Gastrocnemius medialis (tissue), 4 donors: ENCODE measurements around the gene GGA1.

Experiments used
- CTCF ChIP-seq, 5 experiments: fragments of 450-650 bp in 3 of 5; fragments of 200-600 bp in 2 of 5; sonication (generic) in 2 of 5; IDR thresholded peaks in 4 of 5; conservative IDR thresholded peaks in 1 of 5; 1 replicate in 4 of 5; 2 replicates in 1 of 5; pipeline ENCODE4 v1.5.1; 2016 to 2019; ENCODE audit warnings: antibody characterized with exemption in 5 of 5, mild to moderate bottlenecking in 3 of 5, moderate library complexity in 3 of 5
- POLR2A ChIP-seq, 2 donors: fragments of 450-650 bp; IDR thresholded peaks; one replicate each; pipeline ENCODE4 v1.6.1; 2017; ENCODE audit warnings: antibody characterized with exemption in 2 of 2, mild to moderate bottlenecking in 2 of 2, moderate library complexity in 2 of 2

DNA sequence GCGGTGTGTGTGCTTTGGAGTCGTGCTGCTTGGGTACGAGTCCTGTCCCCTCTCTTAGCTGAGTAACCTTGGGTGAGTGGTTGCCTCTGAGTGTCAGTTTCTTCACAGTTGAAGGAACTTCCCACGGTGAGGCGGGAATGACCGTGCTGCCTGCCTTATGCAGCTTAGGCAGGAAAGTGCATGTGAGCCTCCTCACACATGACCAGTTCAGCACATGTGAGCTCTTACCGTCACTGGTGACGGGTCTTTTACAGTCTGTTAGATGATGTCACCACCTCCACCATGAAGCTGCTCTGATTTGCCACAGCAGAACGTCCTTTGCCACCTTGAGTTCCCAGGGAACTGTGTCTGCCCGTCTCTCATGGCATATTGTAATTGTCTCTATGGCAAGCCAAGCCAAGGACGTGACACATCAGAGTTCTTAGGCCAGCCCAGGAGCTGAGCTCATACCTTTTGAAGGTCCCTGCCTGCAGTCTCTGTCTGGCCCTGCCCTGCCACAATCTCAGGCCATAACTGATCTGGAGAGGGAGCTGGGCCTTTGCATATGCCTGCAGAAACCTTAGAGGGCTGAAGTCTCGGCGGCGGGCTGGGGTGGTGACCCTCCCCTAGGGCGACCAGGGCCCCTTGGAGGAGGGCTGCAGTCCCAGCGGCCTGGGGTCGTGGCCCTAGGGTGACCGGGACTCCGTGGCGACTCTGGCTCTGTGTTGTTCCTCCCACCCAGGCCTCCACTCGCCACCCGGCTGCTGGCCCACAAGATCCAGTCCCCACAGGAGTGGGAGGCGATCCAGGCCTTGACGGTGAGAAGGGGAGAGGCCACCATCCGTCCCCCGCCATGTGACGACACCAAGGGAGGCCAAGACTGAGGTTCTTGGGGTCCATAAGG is 7.8 kb downstream of the GGA1 start:
- TF ChIP-seq POLR2A (IDR thresholded peaks at IDR 0.05) (no peak), CTCF (IDR thresholded peaks at IDR 0.05 in 4 of 5, conservative IDR thresholded peaks at IDR 0.05 in 1 of 5) (no peak)
